Suprapubic skin (tissue), 4 donors: ENCODE measurements around the gene GPBAR1.

ENCODE experiments used
- EP300 ChIP-seq: sonication (generic); formaldehyde crosslinking; IDR thresholded peaks from one replicate; pipeline ENCODE4 v1.6.1; 2017; ENCODE audit warnings: antibody characterized with exemption
- POLR2A ChIP-seq, 2 donors: fragments of 450-650 bp; IDR thresholded peaks; one replicate each; pipeline ENCODE4 v1.6.1; 2017; ENCODE audit warnings: antibody characterized with exemption in 2 of 2, mild to moderate bottlenecking in 2 of 2, moderate library complexity in 2 of 2
- POLR2AphosphoS5 ChIP-seq, 3 donors: sonication (generic); formaldehyde crosslinking; IDR thresholded peaks; one replicate each; pipeline ENCODE4 v1.6.1; 2017; ENCODE audit warnings: antibody characterized with exemption in 3 of 3
- TF ChIP-seq, protein P1 (sequence below), 2 donors: fragments of 200-600 bp in 1 of 2; fragments of 450-650 bp in 1 of 2; sonication (generic) in 1 of 2; IDR thresholded peaks; one replicate each; pipeline ENCODE4 v1.5.1; 2016 to 2019; ENCODE audit warnings: antibody characterized with exemption in 2 of 2, mild to moderate bottlenecking in 1 of 2, moderate library complexity in 1 of 2

DNA sequence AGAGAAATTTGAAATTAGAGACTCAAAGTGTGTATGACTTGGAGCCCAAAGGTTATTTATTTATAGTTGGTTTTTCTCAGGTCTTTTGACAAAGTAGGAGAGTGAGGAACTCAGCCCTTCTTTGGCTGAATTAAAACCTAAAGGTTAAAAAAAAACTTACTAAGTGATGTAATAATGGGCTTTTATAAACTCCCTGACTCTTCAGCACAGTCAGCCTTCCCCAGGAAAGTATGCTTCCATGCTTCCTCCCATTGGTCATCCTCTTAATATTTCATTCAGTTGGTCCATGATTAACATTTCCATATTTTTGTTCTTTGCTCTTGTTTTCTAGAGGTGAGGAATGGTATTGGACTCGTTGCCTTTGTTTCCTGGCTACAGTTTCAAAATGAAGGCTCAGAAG lies 36.6 kb upstream of the GPBAR1 start:
- TF ChIP-seq POLR2AphosphoS5 (IDR thresholded peaks at IDR 0.05) (no peak), EP300 (no peak), POLR2A (IDR thresholded peaks at IDR 0.05) (no peak)
- TF ChIP-seq, protein P1, sequence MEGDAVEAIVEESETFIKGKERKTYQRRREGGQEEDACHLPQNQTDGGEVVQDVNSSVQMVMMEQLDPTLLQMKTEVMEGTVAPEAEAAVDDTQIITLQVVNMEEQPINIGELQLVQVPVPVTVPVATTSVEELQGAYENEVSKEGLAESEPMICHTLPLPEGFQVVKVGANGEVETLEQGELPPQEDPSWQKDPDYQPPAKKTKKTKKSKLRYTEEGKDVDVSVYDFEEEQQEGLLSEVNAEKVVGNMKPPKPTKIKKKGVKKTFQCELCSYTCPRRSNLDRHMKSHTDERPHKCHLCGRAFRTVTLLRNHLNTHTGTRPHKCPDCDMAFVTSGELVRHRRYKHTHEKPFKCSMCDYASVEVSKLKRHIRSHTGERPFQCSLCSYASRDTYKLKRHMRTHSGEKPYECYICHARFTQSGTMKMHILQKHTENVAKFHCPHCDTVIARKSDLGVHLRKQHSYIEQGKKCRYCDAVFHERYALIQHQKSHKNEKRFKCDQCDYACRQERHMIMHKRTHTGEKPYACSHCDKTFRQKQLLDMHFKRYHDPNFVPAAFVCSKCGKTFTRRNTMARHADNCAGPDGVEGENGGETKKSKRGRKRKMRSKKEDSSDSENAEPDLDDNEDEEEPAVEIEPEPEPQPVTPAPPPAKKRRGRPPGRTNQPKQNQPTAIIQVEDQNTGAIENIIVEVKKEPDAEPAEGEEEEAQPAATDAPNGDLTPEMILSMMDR (IDR thresholded peaks at IDR 0.05) = no peak
